Type B pancreatic cell (in vitro differentiated cells): ENCODE measurements around the gene BHLHA15. TPM values are rescaled to one million over a fixed set of nuclear protein-coding genes. Genes with fewer than 3 reads are reported as not detected.

Experiments used
- DNase-seq: peaks from one replicate; pipeline ENCODE4 v3.0.0; 2021; ENCODE audit warnings: mixed read lengths; ENCODE audit not compliant: unreplicated experiment; ENCODE audit errors: extremely low spot score
- H3K27ac Mint-ChIP-seq: 2 replicates; pipeline ENCODE4 v1.8.0; 2021; ENCODE audit warnings: mild to moderate bottlenecking, mixed read lengths
- H3K27me3 Mint-ChIP-seq: 2 replicates; pipeline ENCODE4 v1.8.0; 2021; ENCODE audit warnings: mixed read lengths
- H3K36me3 Mint-ChIP-seq: 2 replicates; pipeline ENCODE4 v1.8.0; 2021; ENCODE audit warnings: mixed read lengths
- H3K4me1 Mint-ChIP-seq: one replicate; pipeline ENCODE4 v1.8.0; 2021; ENCODE audit warnings: mixed read lengths; ENCODE audit not compliant: unreplicated experiment
- H3K4me3 Mint-ChIP-seq: 2 replicates; pipeline ENCODE4 v1.8.0; 2021; ENCODE audit warnings: mild to moderate bottlenecking, mixed read lengths
- H3K9me3 Mint-ChIP-seq: 2 replicates; pipeline ENCODE4 v1.8.0; 2021; ENCODE audit warnings: mixed read lengths
- CTCF ChIP-seq: fragments of 200-600 bp; sonication (generic); conservative IDR thresholded peaks from 2 replicates; pipeline ENCODE4 v1.5.0; 2021; ENCODE audit warnings: antibody characterized with exemption, mild to moderate bottlenecking
- long read RNA-seq: library from polyadenylated mRNA; unstranded; transcript quantifications from one replicate; pipeline ENCODE4 v2.0.0, GENCODE V29; 2020
- total RNA-seq: library from RNA; stranded (reverse); gene quantifications from 2 replicates; pipeline ENCODE4 v1.2.1, GENCODE V29; 2021; ENCODE audit warnings: low replicate concordance

The BHLHA15 gene
- 0.46 and 0.57 TPM in 2 replicates for total RNA-seq
- long read RNA-seq = 0 reads

GRCh38 chr7:98211221-98211675 lies at the start of gene BHLHA15:
Gene BHLHA15, plus strand, starts transcription at chr7:98211439. Its CDS starts 871 bp downstream, at chr7:98212310.
- Mint-ChIP-seq H3K27ac (no peak within 1 kb of the TSS), H3K27me3 (no peaks in the 10 kb centered on the region)

GRCh38 chr7:98162758-98163157 lies 48.5 kb upstream of the BHLHA15 start:
- no peaks in the 10 kb centered on the region for H3K9me3 Mint-ChIP-seq
- H3K27me3 Mint-ChIP-seq = no peaks in the 10 kb centered on the region
- TF ChIP-seq CTCF = no peak
- no peak for DNase-seq
- no peak overlapping the region for H3K27ac Mint-ChIP-seq
- peaks cover 6% of the 10 kb centered on the region for H3K36me3 Mint-ChIP-seq
- no peak overlapping the region for H3K4me3 Mint-ChIP-seq
- H3K4me1 Mint-ChIP-seq = peaks cover 8% of the 10 kb centered on the region

More at GRCh38 chr7:98211221-98211675, at the start of gene BHLHA15:
- Mint-ChIP-seq H3K36me3 (no peaks in the 10 kb centered on the region), H3K4me3 (peak within 1 kb of the TSS; percentile 69), H3K4me1 (peaks cover 4% of the 10 kb centered on the region), H3K9me3 (no peaks in the 10 kb centered on the region)
- no peak for TF ChIP-seq CTCF
- DNase-seq = peak; percentile 71

GRCh38 chr7:98163269-98163668 lies 48.0 kb upstream of the BHLHA15 start:
- H3K4me1 Mint-ChIP-seq = peaks cover 8% of the 10 kb centered on the region
- no peaks in the 10 kb centered on the region for H3K27me3 Mint-ChIP-seq
- no peak for DNase-seq
- H3K36me3 Mint-ChIP-seq = peaks cover 4% of the 10 kb centered on the region
- no peaks in the 10 kb centered on the region for H3K9me3 Mint-ChIP-seq
- TF ChIP-seq CTCF = no peak
- no peak overlapping the region for H3K4me3 Mint-ChIP-seq
- no peak overlapping the region for H3K27ac Mint-ChIP-seq

GRCh38 chr7:98163704-98164494 lies 47.3 kb upstream of the BHLHA15 start:
- H3K36me3 Mint-ChIP-seq = peaks cover 4% of the 10 kb centered on the region
- TF ChIP-seq CTCF = no peak
- H3K9me3 Mint-ChIP-seq = no peaks in the 10 kb centered on the region
- no peak overlapping the region for H3K4me3 Mint-ChIP-seq
- peak overlapping the region; percentile 46 for H3K27ac Mint-ChIP-seq
- peaks cover 13% of the 10 kb centered on the region for H3K4me1 Mint-ChIP-seq
- H3K27me3 Mint-ChIP-seq = no peaks in the 10 kb centered on the region
- no peak for DNase-seq

- no peaks in the 10 kb centered on the region for H3K9me3 Mint-ChIP-seq
- H3K27ac Mint-ChIP-seq = no peak overlapping the region
- no peaks in the 10 kb centered on the region for H3K27me3 Mint-ChIP-seq
- peak; percentile 75 for TF ChIP-seq CTCF
- H3K4me1 Mint-ChIP-seq = peaks cover 13% of the 10 kb centered on the region
- DNase-seq = no peak
- H3K4me3 Mint-ChIP-seq = no peak overlapping the region
- H3K36me3 Mint-ChIP-seq = no peaks in the 10 kb centered on the region
Observed at GRCh38 chr7:98165827-98166667, 45.2 kb upstream of the BHLHA15 start.
